HCT116 (cell line): ENCODE data around the gene CUEDC1. TPM values are rescaled to one million over a fixed set of nuclear protein-coding genes. Genes with fewer than 3 reads are reported as not detected.

Source experiments
- ATAC-seq: fragments of 200-7000 bp; cut with Tn5 transposase; 2 replicates; pipeline ENCODE4 v1.9.1; 2020; ENCODE audit warnings: mild to moderate bottlenecking, moderate library complexity
- BruUV-seq: library from RNA; stranded (reverse); fragments of 400-500 nt; replicated peaks from 2 replicates; lab custom pipeline; 2021; lab: Mats Ljungman, UMichigan
- CTCF ChIA-PET: fragments of 300-600 bp; sonication (Branson Sonifier 250); formaldehyde crosslinking; loops from one replicate; lab custom pipeline; 2021; ENCODE audit warnings: antibody characterized with exemption; lab: Charles Lee
- POLR2A ChIA-PET: fragments of 300-600, 350-600 bp; sonication (Branson Sonifier 250); formaldehyde crosslinking; loops from one replicate; lab custom pipeline; 2021; ENCODE audit warnings: antibody characterized with exemption; lab: Charles Lee
- RAD21 ChIA-PET, 2 experiments: fragments of 300-600 bp; sonication (Branson Sonifier 250); formaldehyde crosslinking; loops; one replicate each; lab custom pipeline; 2023; ENCODE audit warnings: low total read pairs in 2 of 2; ENCODE audit not compliant: uncharacterized antibody in 2 of 2, unreplicated experiment in 2 of 2, low non-redundant PET in 1 of 2; lab: Charles Lee
- DNase-seq: peaks from one replicate; pipeline ENCODE4 v3.0.0-alpha.2; 2010; ENCODE audit warnings: low read depth, low spot score
- H2AFZ ChIP-seq: fragments of 200-600 bp; shearing (Covaris generic), sonication (generic); 2 replicates; pipeline ENCODE4 v1.6.1; 2017; ENCODE audit warnings: low read depth, mixed run types, mixed read lengths, antibody characterized with exemption, low read length; ENCODE audit not compliant: poor library complexity, severe bottlenecking
- H3K27ac ChIP-seq: 2 replicates; pipeline ENCODE4 v1.5.1; 2012; ENCODE audit warnings: low read depth, low read length
- H3K27me3 ChIP-seq: fragments of 200-600 bp; sonication (generic); 2 replicates; pipeline ENCODE4 v1.6.1; 2016; ENCODE audit warnings: mixed run types, low read length, mixed read lengths; ENCODE audit not compliant: insufficient read depth
- H3K36me3 ChIP-seq, 2 experiments: fragments of 200-500 bp in 1 of 2; fragments of 200-600 bp in 1 of 2; sonication (Bioruptor generic) in 1 of 2; sonication (generic) in 1 of 2; 2 replicates each; pipeline versions ENCODE4 v1.5.1 to v1.6.1; 2014 to 2016; ENCODE audit warnings: low read length in 2 of 2, inconsistent platforms in 1 of 2, mixed read lengths in 1 of 2, mixed run types in 1 of 2; ENCODE audit not compliant: insufficient read depth in 2 of 2, control insufficient read depth in 1 of 2
- H3K4me1 ChIP-seq, 2 experiments: fragments of 200-600 bp in 1 of 2; sonication (generic) in 1 of 2; 2 replicates each; pipeline versions ENCODE4 v1.5.1 to v1.6.1; 2012 to 2017; ENCODE audit warnings: low read length in 2 of 2, inconsistent platforms in 1 of 2, mild to moderate bottlenecking in 1 of 2, mixed read lengths in 1 of 2, mixed run types in 1 of 2, moderate library complexity in 1 of 2; ENCODE audit not compliant: insufficient read depth in 2 of 2, control insufficient read depth in 1 of 2
- H3K4me2 ChIP-seq: fragments of 200-600 bp; sonication (generic); 2 replicates; pipeline ENCODE4 v1.6.1; 2017; ENCODE audit warnings: mixed run types, low read length, mixed read lengths
- H3K4me3 ChIP-seq, 2 experiments: fragments of 200-600 bp in 1 of 2; sonication (generic) in 1 of 2; replicated peaks in 1 of 2; 2 replicates each; pipeline ENCODE4 v1.5.1; 2011 to 2016; ENCODE audit warnings: low read length in 2 of 2, control low read depth in 1 of 2, low read depth in 1 of 2, mild to moderate bottlenecking in 1 of 2, mixed read lengths in 1 of 2, mixed run types in 1 of 2
- H3K79me2 ChIP-seq: fragments of 200-600 bp; sonication (generic); 2 replicates; pipeline ENCODE4 v1.6.1; 2017; ENCODE audit warnings: mild to moderate bottlenecking, mixed run types, low read length, moderate library complexity, mixed read lengths; ENCODE audit not compliant: insufficient read depth
- H3K9ac ChIP-seq: fragments of 200-600 bp; sonication (generic); 2 replicates; pipeline ENCODE4 v1.6.1; 2016; ENCODE audit warnings: low read length, mixed read lengths
- H3K9me2 ChIP-seq: fragments of 200-600 bp; sonication (generic), shearing (Covaris generic); 2 replicates; pipeline ENCODE4 v1.6.1; 2017; ENCODE audit warnings: mixed run types, mild to moderate bottlenecking, moderate library complexity; ENCODE audit not compliant: insufficient read depth
- H3K9me3 ChIP-seq, 2 experiments: fragments of 200-500 bp in 1 of 2; fragments of 200-600 bp in 1 of 2; sonication (Bioruptor generic) in 1 of 2; sonication (generic) in 1 of 2; 2 replicates each; pipeline ENCODE4 v1.6.1; 2014 to 2017; ENCODE audit warnings: low read length in 2 of 2, mixed read lengths in 2 of 2, inconsistent platforms in 1 of 2, low read depth in 1 of 2, mild to moderate bottlenecking in 1 of 2, mixed run types in 1 of 2, moderate library complexity in 1 of 2; ENCODE audit not compliant: control insufficient read depth in 1 of 2, insufficient read depth in 1 of 2
- H4K20me1 ChIP-seq: fragments of 200-600 bp; sonication (generic), shearing (Covaris generic); 2 replicates; pipeline ENCODE4 v1.6.1; 2017; ENCODE audit warnings: mixed run types, mild to moderate bottlenecking, moderate library complexity; ENCODE audit not compliant: insufficient read depth
- CBX3 ChIP-seq: IDR thresholded peaks from 2 replicates; pipeline ENCODE4 v1.6.1; 2012; ENCODE audit warnings: low read depth
- ELF1 ChIP-seq: IDR thresholded peaks from 2 replicates; pipeline ENCODE4 v1.6.1; 2012; ENCODE audit warnings: low read depth, borderline replicate concordance
- FOSL1 ChIP-seq: IDR thresholded peaks from 2 replicates; pipeline ENCODE4 v1.6.1; 2012; ENCODE audit warnings: low read depth
- JUND ChIP-seq: IDR thresholded peaks from 2 replicates; pipeline ENCODE4 v1.6.1; 2012
- POLR2AphosphoS5 ChIP-seq: IDR thresholded peaks from 2 replicates; pipeline ENCODE4 v1.6.1; 2011; ENCODE audit warnings: mild to moderate bottlenecking, low read depth, low read length, moderate library complexity
- RAD21 ChIP-seq: IDR thresholded peaks from 2 replicates; pipeline ENCODE4 v1.6.1; 2012; ENCODE audit warnings: low read depth, mild to moderate bottlenecking
- SIN3A ChIP-seq: IDR thresholded peaks from 2 replicates; pipeline ENCODE4 v1.6.1; 2012; ENCODE audit warnings: low read depth
- SP1 ChIP-seq: IDR thresholded peaks from 2 replicates; pipeline ENCODE4 v1.6.1; 2012; ENCODE audit warnings: low read depth
- YY1 ChIP-seq: IDR thresholded peaks from 2 replicates; pipeline ENCODE4 v1.6.1; 2011; ENCODE audit warnings: low read length, low read depth, moderate library complexity, mild to moderate bottlenecking; ENCODE audit not compliant: insufficient replicate concordance; ENCODE audit errors: extremely low read depth
- ZFX ChIP-seq: fragments of 450-650 bp; IDR thresholded peaks from 2 replicates; pipeline ENCODE4 v1.6.1; 2017
- ZNF274 ChIP-seq: fragments of 200-500 bp; sonication (Bioruptor generic); IDR thresholded peaks from 2 replicates; pipeline ENCODE4 v1.6.1; 2014; ENCODE audit warnings: mild to moderate bottlenecking, low read depth, low read length, inconsistent platforms
- intact Hi-C: fragments of 100-400 bp; cut with micrococcal nuclease; formaldehyde crosslinking; loops from 2 replicates; pipeline ENCODE4 v1.10.0; 2022
- total RNA-seq: library from RNA; stranded (reverse); gene quantifications from one replicate; pipeline ENCODE4 v1.2.1, GENCODE V29; 2021; ENCODE audit not compliant: unreplicated experiment
- TF ChIP-seq, protein P1 (sequence below): IDR thresholded peaks from 2 replicates; pipeline ENCODE4 v1.6.1; 2012; ENCODE audit warnings: low read depth

Gene CUEDC1
- total RNA-seq, 1 experiment from 2014 or later, result 60.2 TPM

DNA sequence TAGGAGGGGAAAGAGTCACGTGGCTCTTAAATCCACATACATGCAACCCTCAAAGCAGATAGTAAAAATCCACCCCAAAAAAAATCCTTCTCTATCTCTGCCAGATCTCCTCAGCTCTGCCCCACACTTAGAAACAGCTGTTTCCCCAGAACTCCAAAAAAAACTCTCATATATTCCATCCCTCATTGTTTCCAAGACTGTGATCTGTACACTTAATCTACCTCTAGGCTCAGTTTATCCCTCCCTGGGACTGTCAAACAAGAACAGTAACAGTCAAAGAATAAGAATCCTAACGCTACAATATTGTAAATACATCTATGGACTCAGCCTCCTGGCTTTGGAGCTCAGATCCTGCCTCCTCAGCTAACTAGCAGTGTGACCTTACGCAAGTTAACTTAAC lies 11.6 kb downstream of the CUEDC1 start (continued):
- no peak for TF ChIP-seq ELF1
- TF ChIP-seq RAD21, result no peak
- no peak for TF ChIP-seq POLR2AphosphoS5
- no peak for TF ChIP-seq JUND
- TF ChIP-seq SIN3A, result no peak
- no peak for TF ChIP-seq ZFX

DNA sequence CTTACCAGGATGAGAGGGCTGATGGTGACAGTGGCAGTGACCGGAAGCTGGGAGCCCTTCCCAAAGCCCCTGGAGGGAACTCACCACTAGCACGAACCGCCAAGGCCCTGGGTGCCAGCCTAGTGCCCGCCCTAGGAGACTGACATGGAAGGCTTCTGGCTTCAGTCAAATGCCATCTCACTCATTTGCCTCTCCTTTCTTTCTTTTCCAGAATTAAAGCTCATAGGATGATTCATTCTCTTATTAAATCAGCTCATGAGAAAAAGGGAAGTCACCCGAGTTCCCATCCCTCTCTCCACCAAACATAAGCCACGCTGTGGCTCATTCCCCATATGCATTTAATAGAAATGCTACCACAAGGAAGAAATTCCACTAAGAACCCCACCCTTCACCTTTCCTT lies 12.1 kb downstream of the CUEDC1 start:
- Histone ChIP-seq H3K27ac (peak overlapping the region; percentile 71), H3K4me2 (peak overlapping the region; percentile 71), H3K79me2 (peaks cover 92% of the 10 kb centered on the region), H2AFZ (no peak overlapping the region), H3K27me3 (no peaks in the 10 kb centered on the region), H3K9ac (peak overlapping the region; percentile 60), H3K9me2 (no peaks in the 10 kb centered on the region), H3K9me3 (no peaks in the 10 kb centered on the region), H3K4me1 (peaks cover 87 to 96% of the 10 kb centered on the region in 2 experiments), H3K36me3 (no peaks in the 10 kb centered on the region), H3K4me3 (peak overlapping the region; percentile 14 to 38), H4K20me1 (no peaks in the 10 kb centered on the region)
- TF ChIP-seq ZNF274, result no peak
- TF ChIP-seq JUND, result no peak
- TF ChIP-seq YY1, result no peak
- TF ChIP-seq RAD21, result no peak
- TF ChIP-seq SIN3A, result no peak
- peak; percentile 23; the same call in 1 of the 2 replicates for TF ChIP-seq SP1
- TF ChIP-seq, protein P1, sequence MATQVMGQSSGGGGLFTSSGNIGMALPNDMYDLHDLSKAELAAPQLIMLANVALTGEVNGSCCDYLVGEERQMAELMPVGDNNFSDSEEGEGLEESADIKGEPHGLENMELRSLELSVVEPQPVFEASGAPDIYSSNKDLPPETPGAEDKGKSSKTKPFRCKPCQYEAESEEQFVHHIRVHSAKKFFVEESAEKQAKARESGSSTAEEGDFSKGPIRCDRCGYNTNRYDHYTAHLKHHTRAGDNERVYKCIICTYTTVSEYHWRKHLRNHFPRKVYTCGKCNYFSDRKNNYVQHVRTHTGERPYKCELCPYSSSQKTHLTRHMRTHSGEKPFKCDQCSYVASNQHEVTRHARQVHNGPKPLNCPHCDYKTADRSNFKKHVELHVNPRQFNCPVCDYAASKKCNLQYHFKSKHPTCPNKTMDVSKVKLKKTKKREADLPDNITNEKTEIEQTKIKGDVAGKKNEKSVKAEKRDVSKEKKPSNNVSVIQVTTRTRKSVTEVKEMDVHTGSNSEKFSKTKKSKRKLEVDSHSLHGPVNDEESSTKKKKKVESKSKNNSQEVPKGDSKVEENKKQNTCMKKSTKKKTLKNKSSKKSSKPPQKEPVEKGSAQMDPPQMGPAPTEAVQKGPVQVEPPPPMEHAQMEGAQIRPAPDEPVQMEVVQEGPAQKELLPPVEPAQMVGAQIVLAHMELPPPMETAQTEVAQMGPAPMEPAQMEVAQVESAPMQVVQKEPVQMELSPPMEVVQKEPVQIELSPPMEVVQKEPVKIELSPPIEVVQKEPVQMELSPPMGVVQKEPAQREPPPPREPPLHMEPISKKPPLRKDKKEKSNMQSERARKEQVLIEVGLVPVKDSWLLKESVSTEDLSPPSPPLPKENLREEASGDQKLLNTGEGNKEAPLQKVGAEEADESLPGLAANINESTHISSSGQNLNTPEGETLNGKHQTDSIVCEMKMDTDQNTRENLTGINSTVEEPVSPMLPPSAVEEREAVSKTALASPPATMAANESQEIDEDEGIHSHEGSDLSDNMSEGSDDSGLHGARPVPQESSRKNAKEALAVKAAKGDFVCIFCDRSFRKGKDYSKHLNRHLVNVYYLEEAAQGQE, result no peak
- 0 out of 2 replicates have a peak, but pooled peaks have one; percentile 16 for TF ChIP-seq POLR2AphosphoS5
- no peak for TF ChIP-seq CBX3
- TF ChIP-seq ELF1, result no peak
- TF ChIP-seq FOSL1, result no peak
- ChIA-PET RAD21 (no interaction called here), CTCF (interaction anchor here (0.9 to 1.5 kb wide), 2 partner anchors 8 to 59 kb away, joined by 3 read pairs; no protein-coding TSS in a partner anchor), POLR2A (interaction anchor here (1.1 to 2.7 kb wide), 2 partner anchors 10 to 14 kb away, joined by 3 to 15 read pairs; no protein-coding TSS in a partner anchor)
- BruUV-seq, result no TSS peak
- DNase-seq, result no peak
- intact Hi-C loops, result no loop called here
- ATAC-seq, result peak; percentile 40
